CD14-positive monocyte (primary cell): ENCODE measurements around the gene TMEM120B. TPM values are rescaled to one million over a fixed set of nuclear protein-coding genes. Genes with fewer than 3 reads are reported as not detected.

Experiments used
- DNase-seq, 3 donors: peaks; one replicate each; pipeline ENCODE4 v3.0.0-alpha.2; 2011 to 2022
- H2AFZ ChIP-seq: 2 replicates; pipeline ENCODE4 v1.6.0; 2012; ENCODE audit warnings: mild to moderate bottlenecking, low read depth, low read length, inconsistent platforms; ENCODE audit not compliant: insufficient read depth, poor library complexity, severe bottlenecking
- H3K27ac ChIP-seq, 2 donors: 1 replicate in 1 of 2; 2 replicates in 1 of 2; pipeline ENCODE4 v1.5.1; 2012 to 2013; ENCODE audit warnings: low read length in 2 of 2, control low read depth in 1 of 2, inconsistent platforms in 1 of 2, low read depth in 1 of 2, mild to moderate bottlenecking in 1 of 2
- H3K27me3 ChIP-seq, 2 donors: one replicate each; pipeline versions ENCODE4 v1.6.0 to v1.6.1; 2011 to 2013; ENCODE audit warnings: low read length in 2 of 2; ENCODE audit not compliant: control insufficient read depth in 2 of 2, insufficient read depth in 2 of 2
- H3K36me3 ChIP-seq, 2 donors: replicated peaks in 1 of 2; 1 replicate in 1 of 2; 2 replicates in 1 of 2; pipeline versions ENCODE4 v1.5.1 to v1.6.1; 2012 to 2013; ENCODE audit warnings: low read length in 2 of 2, control low read depth in 1 of 2, inconsistent platforms in 1 of 2, mild to moderate bottlenecking in 1 of 2; ENCODE audit not compliant: insufficient read depth in 2 of 2, control insufficient read depth in 1 of 2
- H3K4me1 ChIP-seq, 2 donors: 1 replicate in 1 of 2; 2 replicates in 1 of 2; pipeline versions ENCODE4 v1.5.1 to v1.6.1; 2012 to 2013; ENCODE audit warnings: low read length in 2 of 2, control low read depth in 1 of 2, inconsistent platforms in 1 of 2, mild to moderate bottlenecking in 1 of 2, moderate library complexity in 1 of 2; ENCODE audit not compliant: insufficient read depth in 2 of 2, control insufficient read depth in 1 of 2
- H3K4me2 ChIP-seq: replicated peaks from 2 replicates; pipeline ENCODE3; 2012; ENCODE audit warnings: low read length, moderate library complexity, mild to moderate bottlenecking; ENCODE audit not compliant: poor library complexity, severe bottlenecking; ENCODE audit errors: extremely low read depth
- H3K4me3 ChIP-seq, 3 experiments: fragments of 200-600 bp in 1 of 3; sonication (generic) in 1 of 3; replicated peaks in 1 of 3; 1 replicate in 2 of 3; 2 replicates in 1 of 3; pipeline ENCODE4 v1.5.1; 2011 to 2013; ENCODE audit warnings: low read length in 3 of 3, mild to moderate bottlenecking in 3 of 3, control low read depth in 2 of 3, low read depth in 2 of 3, inconsistent platforms in 1 of 3, moderate library complexity in 1 of 3
- H3K79me2 ChIP-seq: 2 replicates; pipeline ENCODE4 v1.6.0; 2012; ENCODE audit warnings: mild to moderate bottlenecking, control low read depth, inconsistent platforms, low read length, moderate library complexity; ENCODE audit not compliant: insufficient read depth
- H3K9ac ChIP-seq: 2 replicates; pipeline ENCODE4 v1.6.0; 2017; ENCODE audit warnings: low read length, mild to moderate bottlenecking; ENCODE audit not compliant: insufficient read depth, poor library complexity, severe bottlenecking
- H3K9me3 ChIP-seq, 2 donors: replicated peaks in 1 of 2; 1 replicate in 1 of 2; 2 replicates in 1 of 2; pipeline versions ENCODE4 v1.5.1 to v1.6.1; 2012 to 2013; ENCODE audit warnings: low read length in 2 of 2, control low read depth in 1 of 2; ENCODE audit not compliant: control insufficient read depth in 1 of 2, insufficient read depth in 1 of 2
- H4K20me1 ChIP-seq: 2 replicates; pipeline ENCODE4 v1.6.0; 2012; ENCODE audit warnings: mild to moderate bottlenecking, low read length, control low read depth, moderate library complexity; ENCODE audit not compliant: insufficient read depth
- H3K27ac Mint-ChIP-seq, 7 donors: one replicate each; pipeline ENCODE4 v1.8.0; 2020; ENCODE audit warnings: mild to moderate bottlenecking in 7 of 7, mixed read lengths in 7 of 7, moderate library complexity in 6 of 7, inconsistent platforms in 2 of 7
- H3K27me3 Mint-ChIP-seq, 3 donors: one replicate each; pipeline ENCODE4 v1.8.0; 2021 to 2022; ENCODE audit warnings: low read depth in 3 of 3, mild to moderate bottlenecking in 3 of 3, mixed read lengths in 3 of 3, moderate library complexity in 3 of 3, inconsistent platforms in 1 of 3
- H3K36me3 Mint-ChIP-seq, 2 donors: one replicate each; pipeline ENCODE4 v1.8.0; 2020; ENCODE audit warnings: mixed read lengths in 2 of 2, inconsistent platforms in 1 of 2, mild to moderate bottlenecking in 1 of 2
- H3K4me1 Mint-ChIP-seq: one replicate; pipeline ENCODE4 v1.8.0; 2020; ENCODE audit warnings: mild to moderate bottlenecking, mixed read lengths
- H3K4me3 Mint-ChIP-seq, 2 donors: one replicate each; pipeline ENCODE4 v1.8.0; 2020; ENCODE audit warnings: mild to moderate bottlenecking in 2 of 2, mixed read lengths in 2 of 2, moderate library complexity in 1 of 2
- H3K9me3 Mint-ChIP-seq, 7 donors: one replicate each; pipeline ENCODE4 v1.8.0; 2020 to 2022; ENCODE audit warnings: mixed read lengths in 7 of 7, mild to moderate bottlenecking in 6 of 7, moderate library complexity in 6 of 7, inconsistent platforms in 2 of 7
- WGBS: methylation state at CpG from one replicate; pipeline ENCODE4 v1.1.5; 2013; ENCODE audit warnings: missing lambda C conversion rate; ENCODE audit not compliant: insufficient coverage; 5-methylcytosine and 5-hydroxymethylcytosine counted together
- intact Hi-C, 2 donors: fragments of 100-400 bp; cut with micrococcal nuclease; formaldehyde crosslinking; loops; one replicate each; pipeline versions ENCODE4 v1.15.0 to v1.15.1; 2023
- polyA plus RNA-seq, 3 donors: library from polyadenylated mRNA; depleted of rRNA in 1 of 3; unstranded in 2 of 3; stranded (reverse) in 1 of 3; fragments of 300-500 nt in 2 of 3; fragments of >200 nt in 1 of 3; fragmentation: Illumina TruSeq in 2 of 3; gene quantifications; 1 replicate in 2 of 3; 2 replicates in 1 of 3; pipeline ENCODE4 v1.2.3, GENCODE V29; 2012 to 2021
- TF ChIP-seq, protein P1 (sequence below): fragments of 200-600 bp; IDR thresholded peaks from one replicate; pipeline ENCODE4 v1.8.0; 2022; ENCODE audit warnings: antibody characterized with exemption, mild to moderate bottlenecking

TMEM120B gene
- polyA plus RNA-seq, 3 donors: 0.65 to 2.4 (median 1.1) TPM

DNA sequence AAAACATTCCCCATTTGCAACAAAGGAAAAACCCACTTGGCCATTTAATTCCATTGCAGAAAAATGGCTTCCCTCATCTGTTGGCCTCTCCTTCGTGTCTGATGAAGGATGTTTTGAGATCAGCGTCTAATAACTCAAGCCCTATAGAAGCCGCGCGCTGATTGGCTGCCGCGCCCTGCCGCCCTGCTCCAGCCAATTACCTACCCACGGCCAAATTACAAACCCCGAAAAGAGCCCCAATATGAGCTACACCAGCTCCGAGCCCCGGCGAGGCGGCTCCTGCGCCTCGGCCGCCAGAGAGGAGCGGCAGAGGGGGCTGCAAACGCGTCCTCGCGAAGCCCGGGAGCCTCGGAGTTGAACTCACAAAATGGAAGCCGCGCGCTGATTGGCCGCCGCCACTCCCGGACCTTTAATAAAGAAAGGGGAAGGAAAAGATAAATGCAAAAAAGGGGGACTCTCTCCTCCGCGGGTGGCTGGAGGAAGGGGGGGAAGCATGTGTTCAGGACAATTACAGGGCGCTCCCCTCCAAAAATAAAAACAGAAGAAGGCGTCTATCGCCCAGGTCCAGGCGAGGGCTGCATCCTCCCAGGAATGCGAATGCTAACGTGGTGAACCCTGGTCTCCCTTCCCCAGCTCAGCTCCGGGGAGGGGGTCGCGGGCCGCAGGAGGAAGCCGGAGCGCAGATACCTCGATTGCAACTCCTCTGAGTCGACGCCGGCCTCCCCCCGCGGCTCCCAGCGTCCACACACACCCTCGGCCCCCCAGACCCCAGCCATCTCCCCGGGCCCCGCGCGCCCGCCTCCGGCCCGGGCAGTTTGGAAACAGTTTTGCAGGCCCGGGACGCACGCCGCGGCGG is 90.5 kb downstream of the TMEM120B start:
- intact Hi-C loops: loop anchor here in 1 of 2 donors (1.0 kb wide), 1 partner anchor 8 kb away; no protein-coding TSS in a partner anchor
- H3K27ac Mint-ChIP-seq: peak overlapping the region; percentile 99 to 100 (median 100)
- WGBS: under 1% methylated on average over 51 of the region's 65 CpGs
- H3K4me3 Mint-ChIP-seq: peak overlapping the region; percentile 94 to 98
- DNase-seq: peak; percentile 84 to 90 (median 85)
- peaks cover 38% of the 10 kb centered on the region for H3K4me1 Mint-ChIP-seq
- H3K36me3 Mint-ChIP-seq: peaks cover 12 to 26% of the 10 kb centered on the region in 2 donors
- peaks cover 36 to 61% of the 10 kb centered on the region in 2 donors for H3K4me1 ChIP-seq
- peak overlapping the region; percentile 100 for H3K4me2 ChIP-seq
- peaks cover 0 to 1% (median 0%) of the 10 kb centered on the region in 7 donors for H3K9me3 Mint-ChIP-seq
- H4K20me1 ChIP-seq: peaks cover 56% of the 10 kb centered on the region
- H3K36me3 ChIP-seq: peaks cover 15 to 28% of the 10 kb centered on the region in 2 donors
- H3K27ac ChIP-seq: peak overlapping the region; percentile 93 to 95
- peaks cover 82% of the 10 kb centered on the region for H3K79me2 ChIP-seq
- peaks cover 0 to 4% (median 3%) of the 10 kb centered on the region in 3 donors for H3K27me3 Mint-ChIP-seq
- peak overlapping the region; percentile 85 for H2AFZ ChIP-seq
- peak overlapping the region; percentile 86 to 100 (median 89) for H3K4me3 ChIP-seq
- no peaks in the 10 kb centered on the region for H3K27me3 ChIP-seq
- H3K9ac ChIP-seq: peak overlapping the region; percentile 95
- H3K9me3 ChIP-seq: no peaks in the 10 kb centered on the region
- TF ChIP-seq, protein P1, sequence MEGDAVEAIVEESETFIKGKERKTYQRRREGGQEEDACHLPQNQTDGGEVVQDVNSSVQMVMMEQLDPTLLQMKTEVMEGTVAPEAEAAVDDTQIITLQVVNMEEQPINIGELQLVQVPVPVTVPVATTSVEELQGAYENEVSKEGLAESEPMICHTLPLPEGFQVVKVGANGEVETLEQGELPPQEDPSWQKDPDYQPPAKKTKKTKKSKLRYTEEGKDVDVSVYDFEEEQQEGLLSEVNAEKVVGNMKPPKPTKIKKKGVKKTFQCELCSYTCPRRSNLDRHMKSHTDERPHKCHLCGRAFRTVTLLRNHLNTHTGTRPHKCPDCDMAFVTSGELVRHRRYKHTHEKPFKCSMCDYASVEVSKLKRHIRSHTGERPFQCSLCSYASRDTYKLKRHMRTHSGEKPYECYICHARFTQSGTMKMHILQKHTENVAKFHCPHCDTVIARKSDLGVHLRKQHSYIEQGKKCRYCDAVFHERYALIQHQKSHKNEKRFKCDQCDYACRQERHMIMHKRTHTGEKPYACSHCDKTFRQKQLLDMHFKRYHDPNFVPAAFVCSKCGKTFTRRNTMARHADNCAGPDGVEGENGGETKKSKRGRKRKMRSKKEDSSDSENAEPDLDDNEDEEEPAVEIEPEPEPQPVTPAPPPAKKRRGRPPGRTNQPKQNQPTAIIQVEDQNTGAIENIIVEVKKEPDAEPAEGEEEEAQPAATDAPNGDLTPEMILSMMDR: no peak

DNA sequence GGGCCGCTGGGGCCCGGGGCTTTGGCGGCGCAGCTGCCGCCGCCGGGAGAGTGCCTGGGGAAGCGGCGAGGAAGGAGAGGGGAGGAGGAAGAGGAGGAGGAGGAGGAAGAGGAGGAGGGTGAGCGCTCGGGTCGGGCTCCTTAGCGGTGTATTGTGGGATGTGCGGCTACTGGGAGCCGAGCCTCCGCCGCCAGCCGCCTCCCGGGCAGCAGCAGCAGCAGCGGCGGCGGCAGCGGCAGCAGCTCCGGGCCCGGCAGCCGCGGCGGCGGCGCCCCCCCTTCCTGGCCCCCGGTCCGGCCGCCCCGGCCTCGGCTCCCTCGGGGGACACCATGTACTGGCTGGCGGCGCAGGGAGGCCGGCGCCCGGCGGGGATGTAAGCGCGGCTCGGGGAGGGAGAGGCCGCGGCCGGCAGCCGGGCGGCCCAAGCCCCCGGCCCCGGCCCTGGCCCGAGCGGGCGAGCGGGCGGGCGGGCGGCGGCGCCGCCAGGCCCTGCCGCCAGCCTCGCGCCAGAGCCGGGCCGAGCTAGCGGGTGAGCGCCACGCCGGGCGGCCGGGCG is 91.4 kb downstream of the TMEM120B start, which contains the start of gene SETD1B:
Gene SETD1B (plus strand): TSS at position 149 of the 556 bp plus-strand sequence. CDS start 729 bp downstream, outside the sequence.
- Mint-ChIP-seq H3K9me3 (peaks cover 0 to 2% (median 0%) of the 10 kb centered on the region in 7 donors), H3K36me3 (peaks cover 13 to 27% of the 10 kb centered on the region in 2 donors), H3K4me1 (peaks cover 32% of the 10 kb centered on the region), H3K27ac (peak within 1 kb of the TSS; percentile 99 to 100 (median 100)), H3K27me3 (peaks cover 0 to 4% (median 3%) of the 10 kb centered on the region in 3 donors), H3K4me3 (peak within 1 kb of the TSS; percentile 96 to 98)
- Histone ChIP-seq H3K9ac (peak within 1 kb of the TSS; percentile 95), H3K4me2 (peak within 1 kb of the TSS; percentile 100), H4K20me1 (peaks cover 56% of the 10 kb centered on the region), H3K27me3 (no peaks in the 10 kb centered on the region), H3K9me3 (no peaks in the 10 kb centered on the region), H3K27ac (peak within 1 kb of the TSS; percentile 93 to 95), H3K36me3 (peaks cover 15 to 28% of the 10 kb centered on the region in 2 donors), H2AFZ (peak within 1 kb of the TSS; percentile 85), H3K79me2 (peaks cover 82% of the 10 kb centered on the region), H3K4me3 (peak within 1 kb of the TSS; percentile 89 to 100 (median 93)), H3K4me1 (peaks cover 29 to 58% of the 10 kb centered on the region in 2 donors)
- TF ChIP-seq, protein P1: no peak
- under 1% methylated on average over 74 of the region's 74 CpGs for WGBS
- intact Hi-C loops: loop anchor here in 1 of 2 donors (1.0 kb wide), 1 partner anchor 9 kb away; no protein-coding TSS in a partner anchor
- peak in 2 of 3 donors; percentile 42 to 60 for DNase-seq
